Measurements from ENCODE around the gene FHAD1.

- TF ChIP-seq CTCF (IDR thresholded peaks at IDR 0.05) (no peak), EP300 (IDR thresholded peaks at IDR 0.05) (no peak), POLR2AphosphoS5 (IDR thresholded peaks at IDR 0.05) (no peak), POLR2A (IDR thresholded peaks at IDR 0.05) (no peak)
Observed at GRCh38 chr1:15427280-15427666, 180.2 kb downstream of the FHAD1 start.
